NCI-H345 treated with DMSO at 0.1 percent for 48 hours (cell line): ENCODE results near the gene AKR1C3.
"Not testable (repeated sequence)": the region's sequence is repeated elsewhere in the genome, so short reads cannot be mapped to it uniquely, and the experiment has no call there.

Experiments used
- DNase-seq: peaks from one replicate; lab custom pipeline; 2025; ENCODE audit not compliant: unreplicated experiment; lab: John Stamatoyannopoulos, UW

The AKR1C3 gene

GRCh38 chr10:5094265-5095205, at the start of gene AKR1C3:
Gene AKR1C3, plus strand, starts transcription at chr10:5094414. Its CDS starts 31 bp downstream, at chr10:5094445.
- DNase-seq: no peak

DNA sequence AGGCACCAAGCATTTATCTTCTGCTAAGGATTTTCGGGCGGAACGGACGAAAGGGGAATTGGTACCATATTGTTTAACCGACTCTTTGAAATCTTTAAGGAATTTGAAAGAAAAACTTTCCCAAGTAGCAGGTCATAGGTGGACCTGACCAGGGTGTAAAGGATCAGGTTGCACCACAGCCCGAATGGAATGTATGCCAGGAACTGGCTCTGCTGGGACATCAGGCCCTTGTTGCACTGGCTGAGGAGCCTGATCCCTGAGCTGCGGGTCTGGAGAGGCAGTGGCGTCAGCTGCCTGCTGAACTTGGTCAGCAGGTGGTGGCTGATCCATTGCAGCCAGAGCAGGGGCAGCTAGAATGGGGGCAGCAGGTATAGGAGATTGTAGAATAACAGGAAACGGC, 49.1 kb upstream of the AKR1C3 start:
- no peak for DNase-seq

GRCh38 chr10:5046410-5046809, 47.8 kb upstream of the AKR1C3 start:
- DNase-seq: no peak

- DNase-seq: not testable (repeated sequence)
Observed at GRCh38 chr10:5047055-5047454, 47.2 kb upstream of the AKR1C3 start.

GRCh38 chr10:5047912-5048628, 46.1 kb upstream of the AKR1C3 start:
- no peak for DNase-seq

DNA sequence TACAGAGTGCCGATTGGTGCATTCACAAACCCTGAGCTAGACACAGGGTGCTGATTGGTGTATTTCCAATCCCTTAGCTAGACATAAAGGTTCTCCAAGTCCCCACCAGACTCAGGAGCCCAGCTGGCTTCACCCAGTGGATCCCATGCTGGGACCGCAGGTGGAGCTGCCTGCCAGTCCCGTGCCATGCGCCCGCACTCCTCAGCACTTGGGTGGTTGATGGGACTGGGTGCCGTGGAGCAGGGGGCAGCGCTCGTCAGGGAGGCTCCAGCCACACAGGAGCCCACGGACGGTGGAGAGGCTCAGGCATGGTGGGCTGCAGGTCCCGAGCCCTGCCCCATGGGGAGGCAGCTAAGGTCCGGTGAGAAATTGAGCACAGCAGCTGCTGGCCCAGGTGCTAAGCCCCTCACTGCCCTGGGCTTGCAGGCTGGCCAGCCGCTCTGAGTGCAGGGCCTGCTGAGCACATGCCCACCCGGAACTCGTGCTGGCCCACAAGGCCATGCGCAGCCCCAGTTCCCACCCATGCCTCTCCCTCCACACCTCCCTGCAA, 41.2 kb upstream of the AKR1C3 start:
- DNase-seq: not testable (repeated sequence)

- not testable (repeated sequence) for DNase-seq
Observed at GRCh38 chr10:5054831-5055230, 39.4 kb upstream of the AKR1C3 start.

DNA sequence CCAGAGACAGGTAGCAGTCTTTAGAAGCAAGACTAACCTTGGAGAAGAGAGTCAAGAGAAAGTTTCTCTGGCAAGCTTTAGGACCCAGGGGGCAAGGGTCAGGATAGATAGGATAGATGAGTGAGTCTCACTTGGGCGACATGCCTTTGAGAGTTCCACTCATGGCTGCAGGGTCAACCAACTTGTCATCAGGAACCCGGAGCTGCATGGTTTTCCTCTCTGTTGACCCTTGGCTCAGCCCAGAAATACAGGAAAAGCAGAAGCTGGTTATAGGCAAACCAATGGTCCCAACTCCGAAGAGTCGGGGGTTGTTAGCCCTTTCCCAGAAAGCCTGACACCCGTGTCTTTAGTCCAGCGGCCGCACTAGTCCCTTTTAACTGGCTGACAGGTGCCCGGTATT, 34.9 kb upstream of the AKR1C3 start:
- DNase-seq: not testable (repeated sequence)

GRCh38 chr10:5060791-5061190, 33.4 kb upstream of the AKR1C3 start:
- DNase-seq: not testable (repeated sequence)

DNA sequence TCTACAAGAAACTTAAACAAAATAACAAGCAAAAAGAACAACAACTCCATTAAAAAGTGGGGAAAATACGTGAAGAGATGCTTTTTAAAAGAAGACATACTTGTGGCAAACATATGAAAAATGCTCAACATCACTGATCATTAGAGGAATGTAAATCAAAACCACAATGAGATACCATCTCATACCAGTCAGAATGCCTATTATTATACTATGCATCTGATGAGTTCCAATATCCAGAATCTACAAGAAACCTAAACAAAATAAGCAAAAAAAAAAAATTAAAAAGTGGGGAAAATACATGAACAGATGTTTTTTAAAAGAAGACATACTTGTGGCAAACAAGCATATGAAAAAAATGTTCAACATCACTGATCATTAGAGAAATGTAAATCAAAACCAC, 29.6 kb upstream of the AKR1C3 start:
- DNase-seq: no peak

DNA sequence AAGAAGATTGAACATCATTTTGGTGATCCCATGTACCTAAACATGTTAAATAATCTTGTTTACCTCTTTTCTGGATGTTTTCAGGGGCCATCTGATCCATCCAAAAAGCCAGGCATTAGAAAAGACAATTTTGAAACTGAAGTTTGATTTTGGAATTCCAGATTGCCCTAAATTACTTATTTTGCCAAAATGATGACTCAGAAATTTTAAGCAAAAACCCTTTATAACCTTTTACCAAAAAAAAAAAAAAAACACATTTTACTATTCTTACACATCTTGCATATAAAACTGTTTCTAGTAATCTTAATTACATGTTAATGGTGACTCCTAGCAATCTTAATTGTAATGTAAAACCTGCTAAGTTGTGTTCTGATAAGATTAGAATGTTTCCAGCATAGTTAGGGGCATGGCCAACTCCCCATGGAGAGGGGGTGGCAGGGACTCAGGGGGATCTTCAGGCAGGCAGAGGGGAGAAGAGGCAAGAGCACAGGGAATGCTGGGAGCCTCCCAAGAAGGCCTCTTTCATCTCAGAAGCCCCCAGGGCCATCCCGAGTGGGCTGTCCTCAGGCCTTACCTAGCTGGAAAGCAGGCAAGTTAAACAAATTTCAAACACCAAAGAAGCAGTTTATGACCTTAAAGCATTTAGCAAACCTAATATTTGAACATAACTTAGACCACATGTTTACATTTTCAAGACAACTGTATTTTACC, 25.8 kb upstream of the AKR1C3 start:
- DNase-seq: no peak

DNA sequence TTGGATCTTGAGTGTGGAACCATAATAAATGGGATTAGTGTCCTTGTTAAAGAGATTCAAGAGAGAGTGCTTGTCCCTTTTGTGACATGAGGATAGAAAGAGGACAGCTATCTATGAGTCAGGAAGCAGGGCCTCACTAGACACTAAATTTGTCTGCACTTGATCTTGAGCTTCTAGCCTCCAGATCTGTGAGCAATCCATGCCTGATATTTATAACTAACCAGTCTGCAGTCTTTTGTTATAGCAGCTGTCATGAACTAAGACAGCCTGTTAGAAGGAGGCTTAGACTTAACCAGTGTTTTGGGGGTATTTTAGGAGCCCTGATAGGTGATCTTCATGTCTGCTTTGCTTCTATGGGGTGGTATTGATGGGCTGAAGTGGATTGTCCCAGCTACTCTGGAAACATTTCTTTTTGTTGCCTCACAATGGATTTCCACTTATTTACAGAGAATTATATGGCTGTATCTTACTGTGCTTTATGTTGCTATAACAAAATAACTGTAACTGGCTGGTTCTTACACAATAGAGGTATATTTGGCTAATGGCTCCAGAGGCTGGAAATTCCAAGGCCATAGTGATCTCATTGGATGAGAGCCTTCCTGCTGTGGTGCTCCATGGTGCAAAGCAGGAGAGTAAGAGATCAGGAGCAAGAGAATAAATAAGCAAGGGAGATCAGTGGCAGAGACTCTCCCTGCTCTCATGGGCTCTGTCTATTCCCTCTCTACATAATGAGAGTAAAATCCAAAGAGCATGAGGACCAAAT, 23.4 kb upstream of the AKR1C3 start:
- DNase-seq: no peak

- no peak for DNase-seq
Observed at GRCh38 chr10:5071411-5072198, 22.6 kb upstream of the AKR1C3 start.

DNA sequence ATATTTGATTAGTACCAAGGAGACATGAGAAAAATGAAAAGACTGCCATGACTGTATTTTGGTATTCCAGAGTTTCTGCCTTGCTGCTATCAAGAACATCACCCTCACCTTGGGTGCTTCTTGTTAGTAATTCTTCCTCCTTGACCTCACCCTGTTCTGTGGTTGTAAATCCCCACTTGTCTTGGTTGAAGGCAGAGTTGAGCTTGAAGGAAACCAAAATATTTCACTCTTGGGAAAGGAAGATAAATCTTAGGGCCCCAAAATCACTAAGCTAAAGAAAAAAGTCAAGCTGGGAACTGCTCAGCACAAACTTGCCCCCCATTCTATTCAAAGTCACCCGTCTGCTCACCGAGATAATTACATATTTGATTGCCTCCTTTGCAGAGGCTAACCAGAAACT, 20.6 kb upstream of the AKR1C3 start:
- no peak for DNase-seq

- DNase-seq: no peak
Observed at GRCh38 chr10:5076615-5077014, 17.6 kb upstream of the AKR1C3 start.

- DNase-seq: no peak
Observed at GRCh38 chr10:5078547-5079180, 15.6 kb upstream of the AKR1C3 start.

DNA sequence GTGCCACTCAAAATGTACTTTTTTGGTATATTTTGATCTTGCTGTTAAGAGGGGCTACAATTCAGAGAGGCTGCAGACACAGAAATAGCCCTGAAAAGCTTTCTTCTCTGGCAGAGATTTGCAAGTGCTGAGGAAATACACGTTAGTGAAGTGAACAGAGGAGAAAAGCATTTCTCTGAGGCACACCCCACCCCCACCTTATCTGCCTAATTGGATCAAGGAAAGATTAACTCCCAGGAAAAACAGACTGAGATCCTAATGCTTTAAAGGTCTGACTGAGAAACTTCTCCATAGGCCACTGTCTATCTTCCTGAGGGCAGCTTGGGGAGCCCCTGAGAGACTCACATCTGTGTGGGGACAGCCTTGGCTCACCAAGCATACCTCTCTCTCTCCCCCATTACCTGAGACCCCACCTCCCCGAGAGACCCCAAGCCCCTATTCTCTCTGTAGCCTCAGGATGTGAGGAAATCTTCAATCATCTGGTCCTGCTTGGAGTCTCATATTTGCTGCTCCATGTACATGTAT, 14.8 kb upstream of the AKR1C3 start:
- DNase-seq: no peak

- no peak for DNase-seq
Observed at GRCh38 chr10:5079836-5080235, 14.4 kb upstream of the AKR1C3 start.

- no peak for DNase-seq
Observed at GRCh38 chr10:5081091-5081490, 13.1 kb upstream of the AKR1C3 start.
